B cell (primary cell): Measurements from ENCODE around the gene GTF2A1. TPM values are rescaled to one million over a fixed set of nuclear protein-coding genes. Genes with fewer than 3 reads are reported as not detected.

Experiments
- ATAC-seq: fragments of 200-7000 bp; cut with Tn5 transposase; one replicate; pipeline ENCODE4 v1.10.0; 2021; ENCODE audit warnings: low read depth, mild to moderate bottlenecking, moderate number of reproducible peaks, moderate library complexity
- CTCF ChIA-PET: fragments of 350-600 bp; sonication (Branson Sonifier 250); formaldehyde crosslinking; loops from one replicate; lab custom pipeline; 2021; ENCODE audit warnings: antibody characterized with exemption, inconsistent platforms; lab: Charles Lee
- POLR2A ChIA-PET: fragments of 350-600 bp; sonication (Branson Sonifier 250); formaldehyde crosslinking; loops from one replicate; lab custom pipeline; 2021; ENCODE audit warnings: antibody characterized with exemption; lab: Charles Lee
- DNase-seq: peaks from one replicate; pipeline ENCODE4 v3.0.0; 2013
- H2AFZ ChIP-seq: 2 replicates; pipeline ENCODE4 v1.6.1; 2012; ENCODE audit warnings: mild to moderate bottlenecking, low read depth, low read length; ENCODE audit not compliant: insufficient read depth, poor library complexity, severe bottlenecking
- H3K27ac ChIP-seq, 2 donors: 1 replicate in 1 of 2; 2 replicates in 1 of 2; pipeline ENCODE4 v1.5.1; 2012 to 2013; ENCODE audit warnings: low read length in 2 of 2, mild to moderate bottlenecking in 2 of 2, moderate library complexity in 1 of 2
- H3K27me3 ChIP-seq, 4 experiments: fragments of 200-600 bp in 1 of 4; sonication (generic) in 1 of 4; replicated peaks in 1 of 4; 1 replicate in 2 of 4; 2 replicates in 2 of 4; pipeline versions ENCODE4 v1.6.1 to v1.7.0; 2013 to 2016; ENCODE audit warnings: low read length in 3 of 4, mild to moderate bottlenecking in 2 of 4, mixed read lengths in 1 of 4, moderate library complexity in 1 of 4; ENCODE audit not compliant: insufficient read depth in 4 of 4, control insufficient read depth in 3 of 4; ENCODE audit errors: control extremely low read depth in 1 of 4
- H3K36me3 ChIP-seq, 2 experiments: replicated peaks in 1 of 2; 1 replicate in 1 of 2; 2 replicates in 1 of 2; pipeline versions ENCODE4 v1.6.1 to v1.7.1; 2013; ENCODE audit warnings: low read length in 1 of 2; ENCODE audit not compliant: insufficient read depth in 2 of 2, control insufficient read depth in 1 of 2; ENCODE audit errors: control extremely low read depth in 1 of 2, extremely low read depth in 1 of 2
- H3K4me1 ChIP-seq, 2 donors: fragments of 200-600 bp in 1 of 2; sonication (generic) in 1 of 2; 1 replicate in 1 of 2; 2 replicates in 1 of 2; pipeline versions ENCODE4 v1.5.1 to v1.6.1; 2013 to 2017; ENCODE audit warnings: low read length in 2 of 2; ENCODE audit not compliant: control insufficient read depth in 2 of 2, insufficient read depth in 2 of 2
- H3K4me2 ChIP-seq: replicated peaks from 2 replicates; pipeline ENCODE3; 2012; ENCODE audit warnings: mild to moderate bottlenecking, low read depth, low read length; ENCODE audit not compliant: poor library complexity, severe bottlenecking
- H3K4me3 ChIP-seq, 5 experiments: fragments of 200-600 bp in 1 of 5; sonication (generic) in 1 of 5; 1 replicate in 3 of 5; 2 replicates in 2 of 5; pipeline versions ENCODE4 v1.5.1 to v1.7.0; 2011 to 2016; ENCODE audit warnings: low read length in 4 of 5, mild to moderate bottlenecking in 4 of 5, low read depth in 2 of 5, control low read depth in 1 of 5, moderate library complexity in 1 of 5; ENCODE audit not compliant: insufficient read depth in 1 of 5; ENCODE audit errors: control extremely low read depth in 1 of 5, extremely low read depth in 1 of 5
- H3K79me2 ChIP-seq: fragments of 200-600 bp; sonication (generic); one replicate; pipeline ENCODE4 v1.6.0; 2016; ENCODE audit warnings: low read length; ENCODE audit not compliant: control insufficient read depth, insufficient read depth
- H3K9ac ChIP-seq: fragments of 200-600 bp; sonication (generic); 2 replicates; pipeline ENCODE4 v1.6.1; 2017; ENCODE audit warnings: mild to moderate bottlenecking, low read length, moderate library complexity
- H3K9me3 ChIP-seq, 3 donors: one replicate each; pipeline versions ENCODE4 v1.6.1 to v1.7.1; 2013; ENCODE audit warnings: low read length in 2 of 3; ENCODE audit not compliant: control insufficient read depth in 2 of 3, insufficient read depth in 1 of 3; ENCODE audit errors: control extremely low read depth in 1 of 3
- H4K20me1 ChIP-seq: 2 replicates; pipeline ENCODE4 v1.6.0; 2012; ENCODE audit warnings: mild to moderate bottlenecking, low read length; ENCODE audit not compliant: insufficient read depth, control insufficient read depth, poor library complexity, severe bottlenecking
- H3K27ac Mint-ChIP-seq: one replicate; pipeline ENCODE4 v1.8.0; 2021; ENCODE audit warnings: mixed read lengths
- H3K27me3 Mint-ChIP-seq: one replicate; pipeline ENCODE4 v1.8.0; 2021; ENCODE audit warnings: mixed read lengths
- H3K4me1 Mint-ChIP-seq: one replicate; pipeline ENCODE4 v1.8.0; 2021; ENCODE audit warnings: mixed read lengths
- H3K4me3 Mint-ChIP-seq: one replicate; pipeline ENCODE4 v1.8.0; 2021; ENCODE audit warnings: mixed read lengths
- H3K9me3 Mint-ChIP-seq: one replicate; pipeline ENCODE4 v1.8.0; 2022; ENCODE audit warnings: mixed read lengths; ENCODE audit not compliant: insufficient read depth
- EZH2 ChIP-seq: IDR thresholded peaks from 2 replicates; pipeline ENCODE4 v1.6.1; 2012; ENCODE audit warnings: borderline replicate concordance, low read depth, mild to moderate bottlenecking, moderate library complexity, low read length; ENCODE audit not compliant: insufficient read depth, poor library complexity, severe bottlenecking
- WGBS: methylation state at CpG from one replicate; pipeline ENCODE4 v1.1.5; 2013; ENCODE audit warnings: missing lambda C conversion rate; ENCODE audit not compliant: insufficient coverage; 5-methylcytosine and 5-hydroxymethylcytosine counted together
- intact Hi-C: fragments of 100-400 bp; cut with micrococcal nuclease; formaldehyde crosslinking; loops from one replicate; pipeline ENCODE4 v1.10.0; 2022
- polyA minus RNA-seq: library from RNA; depleted of rRNA, polyadenylated mRNA; stranded (reverse); fragments of >200 nt; gene quantifications from 2 replicates; pipeline ENCODE4 v1.2.3, GENCODE V29; 2012
- polyA plus RNA-seq: library from polyadenylated mRNA; depleted of rRNA; stranded (reverse); fragments of >200 nt; gene quantifications from 2 replicates; pipeline ENCODE4 v1.2.3, GENCODE V29; 2012
- total RNA-seq, 2 donors: library from RNA; stranded (reverse); fragments of 120-200 nt in 1 of 2; gene quantifications; 1 replicate in 1 of 2; 2 replicates in 1 of 2; pipeline versions ENCODE4 v1.2.3 to v1.2.4, GENCODE V29; 2013 to 2022
- TF ChIP-seq, protein P1 (sequence below): fragments of 200-600 bp; IDR thresholded peaks from one replicate; pipeline ENCODE4 v1.8.0; 2022; ENCODE audit warnings: antibody characterized with exemption, mild to moderate bottlenecking

The GTF2A1 gene
- total RNA-seq (44.0 and 45.1 TPM in 2 replicates), polyA plus RNA-seq (7.1 and 7.4 TPM in 2 replicates), polyA minus RNA-seq (33.1 and 36.7 TPM in 2 replicates)
- 22.5 TPM for total RNA-seq (2013)

GRCh38 chr14:81220830-81221578, at the start of gene GTF2A1:
TSS of gene GTF2A1 (minus strand) at chr14:81220959. CDS start at chr14:81220518, 441 bp downstream.
- Histone ChIP-seq H3K4me2 (peak within 1 kb of the TSS; percentile 79), H3K4me3 (peak within 1 kb of the TSS; percentile 89 to 99 (median 97)), H3K9ac (peak within 1 kb of the TSS; percentile 99), H3K79me2 (peaks cover 38% of the 10 kb centered on the region), H3K27me3 (no peaks in the 10 kb centered on the region), H4K20me1 (no peaks in the 10 kb centered on the region), H3K27ac (peak within 1 kb of the TSS; percentile 98 to 99), H3K36me3 (peaks cover 2 to 3% of the 10 kb centered on the region in 2 experiments), H2AFZ (peak within 1 kb of the TSS; percentile 90), H3K4me1 (peaks cover 13 to 16% of the 10 kb centered on the region in 2 donors), H3K9me3 (no peaks in the 10 kb centered on the region)
- Mint-ChIP-seq H3K27ac (peak within 1 kb of the TSS; percentile 100), H3K9me3 (no peaks in the 10 kb centered on the region), H3K4me1 (peaks cover 32% of the 10 kb centered on the region), H3K4me3 (peak within 1 kb of the TSS; percentile 97), H3K27me3 (no peaks in the 10 kb centered on the region)
- no peak for TF ChIP-seq EZH2
- TF ChIP-seq, protein P1, sequence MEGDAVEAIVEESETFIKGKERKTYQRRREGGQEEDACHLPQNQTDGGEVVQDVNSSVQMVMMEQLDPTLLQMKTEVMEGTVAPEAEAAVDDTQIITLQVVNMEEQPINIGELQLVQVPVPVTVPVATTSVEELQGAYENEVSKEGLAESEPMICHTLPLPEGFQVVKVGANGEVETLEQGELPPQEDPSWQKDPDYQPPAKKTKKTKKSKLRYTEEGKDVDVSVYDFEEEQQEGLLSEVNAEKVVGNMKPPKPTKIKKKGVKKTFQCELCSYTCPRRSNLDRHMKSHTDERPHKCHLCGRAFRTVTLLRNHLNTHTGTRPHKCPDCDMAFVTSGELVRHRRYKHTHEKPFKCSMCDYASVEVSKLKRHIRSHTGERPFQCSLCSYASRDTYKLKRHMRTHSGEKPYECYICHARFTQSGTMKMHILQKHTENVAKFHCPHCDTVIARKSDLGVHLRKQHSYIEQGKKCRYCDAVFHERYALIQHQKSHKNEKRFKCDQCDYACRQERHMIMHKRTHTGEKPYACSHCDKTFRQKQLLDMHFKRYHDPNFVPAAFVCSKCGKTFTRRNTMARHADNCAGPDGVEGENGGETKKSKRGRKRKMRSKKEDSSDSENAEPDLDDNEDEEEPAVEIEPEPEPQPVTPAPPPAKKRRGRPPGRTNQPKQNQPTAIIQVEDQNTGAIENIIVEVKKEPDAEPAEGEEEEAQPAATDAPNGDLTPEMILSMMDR = no peak
- ChIA-PET POLR2A (interaction anchor here (0.7 to 1.6 kb wide), 7 partner anchors 9 to 313 kb away, joined by 3 to 10 read pairs (median 4); partner anchors contain the start of genes CEP128 and SEL1L), CTCF (interaction anchor here (0.7 to 1.6 kb wide), 5 partner anchors 57 to 279 kb away, joined by 3 to 9 read pairs (median 3); partner anchors contain the start of gene CEP128)
- WGBS = under 1% methylated on average over 71 of the region's 84 CpGs
- intact Hi-C loops = no loop called here
- peak; percentile 70 for ATAC-seq
- peak; percentile 99 for DNase-seq

- H3K9me3 Mint-ChIP-seq = no peaks in the 10 kb centered on the region
- no peak overlapping the region for H3K27ac ChIP-seq
- intact Hi-C loops = loop anchor here (1.0 kb wide), 2 partner anchors 183 to 194 kb away; no protein-coding TSS in a partner anchor
- WGBS = 100% methylated on average over 1 of the region's 3 CpGs
- no peaks in the 10 kb centered on the region for H3K36me3 ChIP-seq
- no peaks in the 10 kb centered on the region for H3K4me1 Mint-ChIP-seq
- no peaks in the 10 kb centered on the region for H4K20me1 ChIP-seq
- H3K4me2 ChIP-seq = no peak overlapping the region
- no peak overlapping the region for H3K4me3 ChIP-seq
- H3K79me2 ChIP-seq = no peaks in the 10 kb centered on the region
- no peaks in the 10 kb centered on the region for H3K4me1 ChIP-seq
- CTCF ChIA-PET = interaction anchor here (0.6 to 3.5 kb wide), 14 partner anchors 8 to 283 kb away, joined by 3 to 32 read pairs (median 4); no protein-coding TSS in a partner anchor
- peaks cover 34% of the 10 kb centered on the region for H3K27me3 Mint-ChIP-seq
- H3K27me3 ChIP-seq = peaks cover 0 to 13% (median 0%) of the 10 kb centered on the region in 4 experiments
- no peak overlapping the region for H3K27ac Mint-ChIP-seq
- DNase-seq (no peak), ATAC-seq (no peak)
- no peak overlapping the region for H3K4me3 Mint-ChIP-seq
- no peaks in the 10 kb centered on the region for H3K9me3 ChIP-seq
- TF ChIP-seq, protein P1 = no peak
- TF ChIP-seq EZH2 = no peak
- POLR2A ChIA-PET = no interaction called here
- H2AFZ ChIP-seq = no peak overlapping the region
- no peak overlapping the region for H3K9ac ChIP-seq
These were observed 49.2 kb upstream of the GTF2A1 start for GRCh38 chr14:81269979-81270375.
